Myocyte (in vitro differentiated cells): ENCODE measurements around the gene SAMD4A. TPM values are rescaled to one million over a fixed set of nuclear protein-coding genes. Genes with fewer than 3 reads are reported as not detected.

Source experiments
- DNase-seq: peaks from one replicate; pipeline ENCODE4 v3.0.0-alpha.2; 2012; ENCODE audit warnings: low read depth
- polyA plus RNA-seq: library from polyadenylated mRNA; unstranded; fragments of >200 nt; gene quantifications from one replicate; pipeline ENCODE4 v1.2.1, GENCODE V29; 2012; ENCODE audit warnings: missing spikeins
- total RNA-seq: library from RNA; depleted of rRNA; stranded (reverse); fragments of >200 nt; gene quantifications from 2 replicates; pipeline ENCODE4 v1.2.3, GENCODE V29; 2014

The SAMD4A gene, protein sequence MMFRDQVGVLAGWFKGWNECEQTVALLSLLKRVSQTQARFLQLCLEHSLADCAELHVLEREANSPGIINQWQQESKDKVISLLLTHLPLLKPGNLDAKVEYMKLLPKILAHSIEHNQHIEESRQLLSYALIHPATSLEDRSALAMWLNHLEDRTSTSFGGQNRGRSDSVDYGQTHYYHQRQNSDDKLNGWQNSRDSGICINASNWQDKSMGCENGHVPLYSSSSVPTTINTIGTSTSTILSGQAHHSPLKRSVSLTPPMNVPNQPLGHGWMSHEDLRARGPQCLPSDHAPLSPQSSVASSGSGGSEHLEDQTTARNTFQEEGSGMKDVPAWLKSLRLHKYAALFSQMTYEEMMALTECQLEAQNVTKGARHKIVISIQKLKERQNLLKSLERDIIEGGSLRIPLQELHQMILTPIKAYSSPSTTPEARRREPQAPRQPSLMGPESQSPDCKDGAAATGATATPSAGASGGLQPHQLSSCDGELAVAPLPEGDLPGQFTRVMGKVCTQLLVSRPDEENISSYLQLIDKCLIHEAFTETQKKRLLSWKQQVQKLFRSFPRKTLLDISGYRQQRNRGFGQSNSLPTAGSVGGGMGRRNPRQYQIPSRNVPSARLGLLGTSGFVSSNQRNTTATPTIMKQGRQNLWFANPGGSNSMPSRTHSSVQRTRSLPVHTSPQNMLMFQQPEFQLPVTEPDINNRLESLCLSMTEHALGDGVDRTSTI
- 41.3 and 83.2 TPM in 2 replicates for total RNA-seq
- polyA plus RNA-seq = 25.3 TPM

DNA sequence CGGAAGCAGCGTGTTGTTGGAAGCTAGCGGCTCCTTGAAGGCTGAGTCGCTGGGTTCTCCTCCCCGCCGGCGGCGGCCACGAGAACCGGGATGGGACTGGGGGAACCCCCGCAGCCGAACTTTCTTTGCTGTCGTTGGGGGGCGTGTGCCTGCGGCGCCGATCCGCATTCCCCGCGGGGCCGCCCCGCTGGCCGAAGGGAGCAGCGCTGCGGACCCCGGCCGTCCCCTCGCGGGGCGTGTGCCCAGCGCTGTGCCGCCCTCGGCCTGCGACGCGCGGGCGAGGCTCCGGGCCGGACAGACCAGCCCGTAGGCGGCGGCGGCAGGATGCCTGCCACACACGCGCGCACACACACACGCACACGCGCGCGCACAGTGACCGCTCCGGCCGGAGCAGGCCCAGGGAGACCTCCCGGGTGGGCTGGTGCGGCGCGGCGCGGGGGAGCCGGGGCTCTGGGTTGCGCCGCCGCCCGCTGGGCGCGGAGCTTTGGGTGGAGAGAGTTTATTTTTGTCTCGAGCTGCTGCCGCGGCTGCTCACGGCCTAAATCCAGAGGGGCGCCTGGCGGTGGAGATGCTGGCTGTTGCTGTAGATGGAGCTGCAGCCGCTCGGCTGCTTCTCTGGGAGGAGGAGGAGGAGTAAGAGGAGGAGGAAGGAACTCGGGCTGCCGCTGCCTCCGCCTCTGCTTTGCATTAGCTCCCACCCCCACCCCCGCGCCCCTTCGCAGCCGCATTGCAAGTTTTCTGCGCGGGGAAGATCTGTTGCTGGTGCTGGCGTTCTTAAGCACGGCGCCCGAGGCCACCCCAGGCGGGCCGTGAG lies at the start of gene SAMD4A:
SAMD4A (plus strand) TSS at position 719 of the 814 bp plus-strand sequence. CDS start 789 bp downstream, outside the sequence.
- peak; percentile 88 for DNase-seq

DNA sequence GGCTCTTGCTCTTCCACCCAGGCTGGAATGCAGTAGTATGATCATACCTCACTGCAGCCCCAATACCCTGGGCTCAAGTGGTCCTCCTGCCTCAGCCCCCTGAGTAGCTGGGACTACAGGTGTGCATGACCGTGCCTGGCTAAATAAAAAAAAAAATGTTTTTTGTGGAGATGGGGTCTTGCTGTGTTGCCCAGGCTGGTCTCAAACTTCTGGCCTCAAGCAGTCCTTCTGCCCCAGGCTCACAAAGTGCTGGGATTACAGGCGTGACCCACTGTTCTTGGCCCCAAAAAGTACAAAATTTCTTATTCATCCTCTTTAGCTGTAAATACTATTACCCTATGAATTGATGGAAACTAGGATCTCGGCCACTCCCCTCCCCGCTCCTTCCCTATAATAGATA lies 42.5 kb upstream of the SAMD4A start:
- DNase-seq = no peak

DNA sequence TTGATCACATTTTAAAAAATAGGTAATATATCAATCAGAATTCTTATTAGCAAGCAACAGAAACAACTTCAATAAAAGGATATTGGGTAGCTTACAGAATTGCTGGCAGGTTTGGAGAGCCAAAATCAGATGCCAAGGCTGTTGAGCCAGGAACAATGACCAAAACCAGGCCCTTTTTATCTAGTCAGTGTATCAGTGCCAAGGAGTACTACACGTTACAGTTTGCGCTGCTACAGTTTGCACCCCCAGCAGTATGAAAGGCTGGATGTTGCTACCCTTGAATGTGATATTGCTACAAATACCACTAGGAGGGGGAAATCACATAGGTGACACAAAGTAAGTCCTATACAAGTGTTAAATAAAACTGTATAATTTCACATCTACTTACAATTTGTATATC lies 38.0 kb upstream of the SAMD4A start:
- DNase-seq = no peak

DNA sequence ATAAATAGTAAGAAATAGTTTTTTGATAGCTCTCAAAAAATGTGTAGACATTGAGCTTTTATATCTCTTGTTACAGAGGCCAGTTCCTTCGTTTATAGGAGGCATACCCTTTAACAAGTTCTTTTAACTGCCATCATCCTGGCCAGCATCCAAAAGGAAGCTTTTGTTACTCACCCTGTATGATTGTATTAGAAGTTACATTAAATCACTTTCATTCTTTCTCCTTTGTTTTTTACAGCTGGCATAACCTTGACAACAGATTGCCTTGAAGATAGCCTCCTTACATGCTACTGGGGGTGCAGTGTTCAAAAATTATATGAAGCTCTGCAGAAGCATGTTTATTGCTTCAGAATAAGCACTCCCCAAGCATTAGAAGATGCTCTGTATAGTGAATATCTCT lies 37.1 kb upstream of the SAMD4A start:
- peak; percentile 16 for DNase-seq

DNA sequence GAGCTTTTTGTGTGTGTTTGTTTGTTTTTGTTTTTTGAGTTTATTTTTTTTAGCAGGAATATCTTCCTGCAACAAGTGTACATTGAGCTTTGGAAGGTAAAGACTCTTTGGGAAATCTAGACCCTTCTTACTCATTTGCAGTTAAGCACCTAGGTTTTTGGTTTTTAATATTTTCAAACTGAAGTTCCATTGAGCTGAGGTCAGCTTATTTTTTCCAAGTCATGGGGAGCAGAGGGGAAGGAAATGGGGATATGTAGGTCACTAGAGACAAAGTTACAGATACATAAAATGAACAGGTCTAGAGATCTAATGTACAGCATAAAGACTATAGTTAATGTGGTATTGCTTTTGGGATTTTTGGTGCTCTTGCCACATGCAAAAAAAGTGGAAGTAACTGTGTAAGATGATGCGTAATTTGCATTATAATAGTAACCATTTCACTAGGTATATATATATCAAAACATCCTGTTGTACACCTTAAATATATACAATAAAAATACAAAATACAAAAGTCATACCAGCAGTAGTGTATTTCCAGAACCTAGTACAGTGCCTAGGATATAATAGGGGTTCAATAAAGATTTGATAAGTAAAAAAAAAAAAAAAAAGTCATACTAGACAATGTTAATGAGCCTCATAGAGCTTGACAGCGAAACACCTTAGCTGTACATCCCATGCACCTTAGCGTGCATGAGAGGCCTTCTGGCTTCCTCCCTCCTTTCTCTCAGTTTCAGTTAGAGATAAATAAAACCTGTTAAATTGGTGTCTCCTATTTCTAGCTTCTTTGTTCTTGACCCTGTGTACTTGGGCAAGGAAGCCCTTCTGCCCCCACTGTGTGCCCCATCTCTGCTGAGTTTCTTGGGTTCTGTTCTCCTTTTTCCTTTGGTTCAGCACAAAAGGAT lies 34.6 kb upstream of the SAMD4A start:
- DNase-seq = no peak

DNA sequence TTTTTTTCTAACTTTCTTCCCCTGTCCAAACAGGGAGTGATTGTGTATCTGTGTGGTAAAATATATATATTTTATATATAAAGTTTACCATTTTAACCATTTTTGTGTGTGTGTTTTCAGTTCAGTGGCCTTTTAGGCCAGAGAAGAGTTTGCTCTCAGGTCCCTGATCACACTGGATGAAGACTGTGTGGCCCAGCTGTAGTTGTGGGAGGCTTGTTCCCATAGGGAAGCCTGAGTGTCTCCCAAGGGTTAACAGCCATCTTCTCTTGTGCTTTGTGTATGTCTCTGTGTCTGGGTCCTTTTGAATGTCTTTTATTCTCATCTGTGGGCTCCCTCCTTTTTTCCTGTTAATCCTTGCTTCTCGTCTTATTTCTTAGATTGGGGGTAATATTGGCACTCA lies 33.8 kb upstream of the SAMD4A start:
- no peak for DNase-seq

DNA sequence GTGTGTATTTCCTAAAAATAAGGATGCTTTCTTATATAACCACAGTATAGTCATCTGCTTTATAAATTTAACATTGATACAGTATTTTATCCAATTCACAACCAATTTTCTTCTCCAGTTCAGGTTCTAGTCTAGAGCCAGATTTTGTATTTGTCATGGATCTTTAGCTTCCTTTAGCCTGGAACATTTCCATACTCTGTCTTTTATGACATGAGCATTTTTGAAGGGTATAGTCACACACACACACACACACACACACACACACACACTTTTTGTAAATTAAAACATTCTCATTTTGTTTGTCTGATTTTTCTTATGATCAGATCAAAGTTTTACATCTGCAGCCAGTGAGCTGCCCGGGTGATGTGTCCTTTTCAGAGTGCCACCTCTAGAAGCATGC lies 31.8 kb upstream of the SAMD4A start:
- no peak for DNase-seq

DNA sequence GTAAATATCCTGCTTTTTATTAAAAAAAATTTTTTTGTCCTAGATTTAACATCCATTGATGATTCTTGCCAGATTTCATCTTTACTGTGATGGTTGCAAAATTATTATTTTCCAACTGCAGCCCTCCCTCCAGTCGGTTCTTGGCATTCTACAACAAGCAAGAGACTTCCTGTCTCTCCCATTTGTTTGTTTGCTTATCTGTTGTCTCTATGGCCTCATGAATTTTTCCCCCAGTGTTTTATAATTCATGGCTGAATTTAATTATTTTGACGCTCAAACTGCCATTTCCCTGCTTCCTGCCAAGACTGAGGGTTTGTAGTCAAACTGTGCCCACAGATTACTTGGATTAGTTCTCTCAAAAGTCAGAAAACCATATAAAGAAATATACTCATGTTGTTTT lies 31.3 kb upstream of the SAMD4A start:
- no peak for DNase-seq

DNA sequence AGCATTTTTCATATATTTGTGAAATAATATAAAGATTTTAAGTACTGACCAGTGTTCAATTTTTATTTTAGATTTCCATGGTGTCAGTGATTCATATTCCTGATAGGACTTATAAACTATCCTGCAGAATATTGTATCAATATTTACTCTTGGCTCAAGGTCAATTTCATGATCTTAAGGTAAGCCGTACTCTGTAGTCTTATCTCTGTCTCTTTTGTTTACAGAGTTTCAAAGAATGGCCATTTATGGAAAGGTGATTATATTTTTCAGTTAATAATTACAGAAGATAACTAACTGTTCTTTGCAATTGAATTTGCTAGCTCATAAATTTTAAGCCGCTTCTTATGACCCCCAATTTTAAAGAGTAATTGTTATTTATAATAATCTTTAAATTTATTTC lies 29.3 kb upstream of the SAMD4A start:
- no peak for DNase-seq

DNA sequence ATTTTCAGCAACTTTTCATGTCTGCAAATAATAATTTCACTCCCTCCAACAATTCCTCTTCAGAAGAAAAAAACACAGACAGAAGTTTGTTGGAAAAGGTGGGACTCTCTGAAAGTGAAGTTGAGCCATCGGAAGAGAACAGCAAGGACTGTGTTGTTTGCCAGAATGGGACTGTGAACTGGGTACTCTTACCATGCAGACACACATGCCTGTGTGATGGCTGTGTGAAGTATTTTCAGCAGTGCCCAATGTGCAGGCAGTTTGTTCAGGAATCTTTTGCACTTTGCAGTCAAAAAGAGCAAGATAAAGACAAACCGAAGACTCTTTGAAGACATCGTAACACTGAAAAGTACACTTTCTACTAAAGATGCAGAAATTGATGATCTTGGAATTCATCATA lies 28.9 kb upstream of the SAMD4A start:
- no peak for DNase-seq

DNA sequence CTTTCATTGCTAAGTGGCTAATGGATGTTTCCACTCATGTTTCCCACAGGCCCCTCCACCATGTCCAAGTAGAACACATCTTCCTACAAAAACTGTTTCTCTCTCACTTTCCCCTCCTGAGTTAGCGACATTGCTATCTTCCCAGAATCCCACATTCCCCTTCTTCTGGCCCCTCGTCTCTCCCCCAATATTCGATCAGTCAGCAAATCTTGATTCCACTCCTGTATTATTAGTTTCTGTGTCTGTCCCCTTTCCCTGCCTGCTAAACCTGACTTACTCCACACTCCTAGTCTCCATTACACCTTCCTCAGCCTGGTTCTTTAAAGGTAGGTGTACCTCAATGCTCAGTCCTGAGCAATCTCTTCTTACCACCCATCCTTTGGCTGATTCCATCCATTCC lies 19.3 kb upstream of the SAMD4A start:
- no peak for DNase-seq

DNA sequence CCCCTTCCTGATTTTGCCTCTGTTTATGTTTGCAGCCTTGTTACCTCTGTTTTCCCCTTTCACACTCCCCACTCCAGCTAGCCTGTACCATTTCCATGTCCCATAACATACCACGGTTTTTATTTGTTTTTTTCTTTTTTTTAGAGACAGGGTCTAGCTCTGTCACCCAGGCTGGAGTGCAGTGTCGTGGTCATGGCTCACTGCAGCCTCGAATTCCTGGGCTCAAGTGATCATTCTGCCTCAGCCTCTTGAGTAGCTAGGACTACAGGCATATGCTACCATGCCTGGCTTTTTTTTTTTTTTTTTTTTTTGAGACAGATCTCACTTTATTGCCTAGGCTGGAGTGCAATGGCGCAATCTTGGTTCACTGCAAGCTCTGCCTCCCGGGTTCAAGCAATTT lies 18.4 kb upstream of the SAMD4A start:
- no peak for DNase-seq

DNA sequence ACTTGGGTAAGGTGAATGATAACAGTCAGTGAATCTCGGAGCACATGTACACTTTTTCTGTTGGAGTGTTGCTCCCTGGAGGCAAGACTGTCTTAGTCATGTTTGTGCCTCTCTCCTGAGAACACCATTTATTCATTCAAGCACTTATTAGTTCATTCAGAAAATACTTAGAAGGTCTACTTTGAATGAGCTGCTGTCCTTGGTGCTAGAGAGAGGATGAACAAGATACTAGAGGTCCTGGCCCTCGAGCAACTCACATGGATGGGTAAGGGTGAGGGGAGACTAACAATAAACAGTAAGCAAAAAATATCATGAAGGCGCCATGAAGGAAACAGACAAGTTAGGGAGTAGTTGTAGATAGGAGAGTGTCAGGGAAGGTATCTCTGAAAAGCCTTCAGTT lies 17.1 kb upstream of the SAMD4A start:
- DNase-seq = peak; percentile 44

DNA sequence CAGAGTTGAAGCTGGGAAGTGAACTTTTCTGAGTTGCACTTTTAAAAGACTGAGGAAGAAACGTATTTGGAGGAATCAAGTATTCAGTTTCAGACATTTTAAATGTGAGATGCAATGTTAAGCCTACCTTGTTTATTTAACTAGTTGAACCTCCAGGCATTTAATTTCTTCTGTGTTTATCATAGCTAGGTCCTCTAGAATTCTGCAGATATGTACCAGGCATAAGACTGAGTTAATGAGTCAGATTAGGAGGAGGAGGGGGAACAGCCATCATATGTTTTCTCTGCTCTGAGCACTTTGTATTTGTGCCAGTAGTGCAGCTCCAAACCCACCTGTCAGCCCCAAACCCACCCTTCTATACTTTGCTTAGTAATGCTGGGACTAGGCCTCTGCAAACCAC lies 16.4 kb upstream of the SAMD4A start:
- DNase-seq = no peak

DNA sequence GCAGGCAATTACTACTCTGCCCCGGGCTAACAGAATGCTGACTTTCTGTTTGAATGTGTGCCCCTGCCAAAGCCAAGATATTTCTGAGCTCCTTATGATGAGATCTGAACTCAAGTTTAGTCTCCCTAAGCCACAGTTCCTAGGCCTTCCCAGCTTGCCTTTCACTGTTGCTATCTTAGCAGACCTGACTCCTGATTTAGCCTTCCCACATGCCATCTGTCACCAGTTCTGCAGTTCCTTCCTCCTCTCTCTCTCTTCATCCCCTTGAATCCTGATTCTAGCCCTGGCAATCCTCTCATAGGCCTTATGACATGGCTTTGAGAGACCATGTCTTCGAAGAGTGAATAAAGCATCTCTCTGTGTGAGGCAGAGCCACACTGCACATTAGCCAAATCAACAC lies 12.5 kb upstream of the SAMD4A start:
- peak; percentile 68 for DNase-seq

DNA sequence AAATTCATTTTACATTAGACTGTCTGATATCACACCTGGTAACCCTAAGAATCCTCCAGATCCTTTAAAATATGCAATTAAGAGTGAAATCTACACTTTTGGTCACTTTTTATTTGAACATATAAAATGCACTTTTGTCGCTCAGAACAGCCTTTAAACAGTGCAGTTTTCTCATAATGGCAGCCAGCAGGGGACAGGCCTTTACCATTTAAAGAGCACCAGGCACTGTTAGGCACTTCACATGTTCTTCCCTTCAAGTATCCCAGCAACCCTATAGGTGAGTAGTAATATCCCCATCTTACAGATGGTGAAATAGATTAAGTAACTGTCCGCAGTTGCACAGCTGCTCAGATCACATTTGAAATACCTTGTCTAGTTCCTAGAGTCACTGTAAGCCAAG lies 11.3 kb upstream of the SAMD4A start:
- DNase-seq = no peak

DNA sequence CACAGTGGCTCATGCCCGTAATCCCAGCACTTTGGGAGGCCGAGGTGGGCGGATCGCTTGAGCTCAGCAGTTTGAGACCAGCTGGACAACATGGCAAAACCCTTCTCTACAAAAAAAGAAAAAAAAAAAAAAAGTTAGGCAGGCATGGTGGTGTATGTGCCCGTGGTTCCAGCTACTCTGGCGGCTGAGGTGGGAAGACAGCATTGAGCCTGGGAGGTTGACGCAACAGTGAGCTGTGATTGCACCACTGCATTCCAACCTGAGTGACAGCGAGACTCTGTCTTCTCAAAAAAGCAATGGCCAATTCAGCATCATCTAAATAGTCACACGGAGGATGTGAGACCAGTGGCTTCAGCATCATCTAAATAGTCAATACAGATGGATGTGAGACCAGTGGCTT lies 10.4 kb upstream of the SAMD4A start:
- DNase-seq = no peak

DNA sequence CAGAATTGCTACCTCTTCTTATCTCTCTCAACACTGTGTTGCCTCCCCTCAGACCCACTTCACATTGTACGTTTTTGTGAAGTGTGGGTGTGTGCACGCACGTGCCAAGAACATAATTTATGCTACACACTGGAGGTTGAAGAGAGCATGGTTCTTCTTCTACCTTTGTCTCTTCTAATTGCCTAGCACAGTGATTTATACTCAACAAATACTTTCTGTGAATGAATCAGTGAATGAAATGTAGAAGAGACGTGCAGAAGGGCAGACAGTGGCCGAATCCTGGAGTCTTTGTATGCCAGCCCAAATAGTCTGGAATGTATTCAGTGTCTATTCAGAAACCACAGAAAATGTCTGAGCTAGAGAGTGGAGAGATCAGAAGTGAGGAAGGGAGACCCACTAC lies 4.6 kb upstream of the SAMD4A start:
- DNase-seq = peak; percentile 27

DNA sequence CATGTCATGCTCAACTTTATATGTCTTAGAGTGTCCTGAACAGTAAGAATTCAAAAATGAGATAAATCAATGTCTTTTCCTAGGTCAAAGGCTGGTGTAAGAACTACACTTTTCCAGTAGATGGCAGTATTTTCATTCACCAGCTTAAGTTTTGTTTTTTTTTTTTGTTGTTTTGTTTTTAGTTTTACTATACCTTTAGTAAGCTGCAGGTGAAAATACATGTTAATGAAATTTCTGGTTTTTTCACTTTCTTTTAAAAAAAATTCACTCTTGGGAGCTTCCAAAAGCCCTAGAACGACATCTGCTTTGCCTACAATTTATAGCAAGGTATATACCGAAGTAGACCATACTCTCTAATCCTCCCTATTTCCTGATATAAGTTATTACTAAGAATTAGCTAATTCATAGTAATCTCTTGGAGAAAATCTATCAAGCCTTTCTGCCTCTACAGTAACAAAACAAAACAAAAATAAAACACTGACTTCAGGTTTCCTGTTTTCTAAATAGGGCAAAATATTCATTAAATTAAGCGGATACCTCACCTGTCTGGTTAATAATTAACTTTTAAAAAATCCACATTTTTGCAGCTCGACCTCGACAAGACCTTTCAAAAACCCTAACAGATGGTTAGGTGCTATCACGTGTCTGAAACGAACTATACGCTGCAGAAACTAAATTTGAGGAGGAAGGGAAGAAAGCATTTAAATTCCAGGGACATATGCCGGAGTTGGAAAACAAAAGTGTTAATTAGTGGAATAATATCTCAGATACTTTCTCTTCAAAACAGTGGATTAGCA lies 2.7 kb upstream of the SAMD4A start:
- peak; percentile 50 for DNase-seq
